ENCODE results near the gene RASSF4. TPM values are rescaled to one million over a fixed set of nuclear protein-coding genes. Genes with fewer than 3 reads are reported as not detected.

The RASSF4 gene
- total and polyA plus RNA-seq, 9 of the 15 experiments (the other 6 are each of a cell fraction or from before 2014, with no cell fraction given), result 0.01 to 0.62 (median 0.11) TPM; not detected in 3

DNA sequence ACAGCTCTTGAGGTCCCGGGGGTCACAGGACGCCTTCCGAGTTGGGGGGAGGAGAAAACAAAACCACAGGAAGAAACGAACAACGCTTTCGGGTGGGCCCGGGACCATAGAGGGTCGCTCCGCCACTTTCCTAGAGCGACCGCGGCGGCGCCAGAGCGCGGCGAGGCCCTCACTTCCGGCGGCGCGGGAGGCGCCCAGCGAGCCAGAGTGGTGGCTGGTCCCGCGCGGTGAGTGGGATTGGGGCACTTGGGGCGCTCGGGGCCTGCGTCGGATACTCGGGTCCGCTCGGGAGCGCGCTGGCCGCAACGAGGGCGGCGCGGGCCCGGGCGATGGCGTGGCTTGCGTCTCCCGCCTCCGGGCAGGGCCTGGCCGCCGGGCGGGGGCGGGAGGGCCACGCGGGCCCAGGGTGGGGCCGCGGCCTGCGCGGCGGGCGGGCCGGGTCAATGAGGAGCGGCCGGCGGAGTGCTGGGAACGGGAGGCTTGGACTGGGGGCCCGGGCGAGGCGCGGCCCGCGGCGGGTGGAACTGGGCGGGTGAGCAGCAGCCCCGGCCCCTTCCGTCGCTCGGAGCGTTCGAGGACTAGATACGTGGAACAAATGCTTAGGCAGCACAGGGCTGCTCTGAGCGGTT lies 41.3 kb downstream of the RASSF4 start, which contains the start of gene ZNF22 (continued):
- TF ChIP-seq, protein P1, sequence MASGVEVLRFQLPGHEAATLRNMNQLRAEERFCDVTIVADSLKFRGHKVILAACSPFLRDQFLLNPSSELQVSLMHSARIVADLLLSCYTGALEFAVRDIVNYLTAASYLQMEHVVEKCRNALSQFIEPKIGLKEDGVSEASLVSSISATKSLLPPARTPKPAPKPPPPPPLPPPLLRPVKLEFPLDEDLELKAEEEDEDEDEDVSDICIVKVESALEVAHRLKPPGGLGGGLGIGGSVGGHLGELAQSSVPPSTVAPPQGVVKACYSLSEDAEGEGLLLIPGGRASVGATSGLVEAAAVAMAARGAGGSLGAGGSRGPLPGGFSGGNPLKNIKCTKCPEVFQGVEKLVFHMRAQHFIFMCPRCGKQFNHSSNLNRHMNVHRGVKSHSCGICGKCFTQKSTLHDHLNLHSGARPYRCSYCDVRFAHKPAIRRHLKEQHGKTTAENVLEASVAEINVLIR (CRISPR knock-in tag; IDR thresholded peaks at IDR 0.05), result peak; percentile 13; the same call in 1 of the 2 replicates
- TF ChIP-seq EP400 (IDR thresholded peaks at IDR 0.05) (peak; percentile 70), ETV6 (IDR thresholded peaks at IDR 0.05; ENCODE audit: borderline replicate concordance in 1 of 2, low read depth in 2 of 2, low read length in 1 of 2) (no peak), ETV6 (CRISPR knock-in tag; IDR thresholded peaks at IDR 0.05; ENCODE audit: borderline replicate concordance) (peak; percentile 90; the same call in 1 of the 2 replicates), RBM34 (IDR thresholded peaks at IDR 0.05; ENCODE audit: borderline replicate concordance, insufficient read depth, low read length) (no peak), FOXA3 (CRISPR knock-in tag; conservative IDR thresholded peaks at IDR 0.05 in 1 of 2, IDR thresholded peaks at IDR 0.05 in 1 of 2) (no peak), ZBED1 (IDR thresholded peaks at IDR 0.05) (0 out of 2 replicates have a peak, but pooled peaks have one; percentile 39), STAT5A (IDR thresholded peaks at IDR 0.05; ENCODE audit: borderline replicate concordance, low read length) (no peak), FOXM1 (IDR thresholded peaks at IDR 0.05; ENCODE audit: low read depth) (no peak), FOXM1 (CRISPR knock-in tag; IDR thresholded peaks at IDR 0.05; ENCODE audit: low read depth) (peak; percentile 87; the same call in 1 of the 2 replicates), PPARD (CRISPR knock-in tag; IDR thresholded peaks at IDR 0.05) (no peak)
- TF ChIP-seq, protein P2, sequence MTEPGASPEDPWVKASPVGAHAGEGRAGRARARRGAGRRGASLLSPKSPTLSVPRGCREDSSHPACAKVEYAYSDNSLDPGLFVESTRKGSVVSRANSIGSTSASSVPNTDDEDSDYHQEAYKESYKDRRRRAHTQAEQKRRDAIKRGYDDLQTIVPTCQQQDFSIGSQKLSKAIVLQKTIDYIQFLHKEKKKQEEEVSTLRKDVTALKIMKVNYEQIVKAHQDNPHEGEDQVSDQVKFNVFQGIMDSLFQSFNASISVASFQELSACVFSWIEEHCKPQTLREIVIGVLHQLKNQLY (CRISPR knock-in tag; conservative IDR thresholded peaks at IDR 0.05), result 0 out of 4 replicates have a peak, but pooled peaks of 1 of the 2 experiments have one; percentile 17
- TF ChIP-seq, protein P3, sequence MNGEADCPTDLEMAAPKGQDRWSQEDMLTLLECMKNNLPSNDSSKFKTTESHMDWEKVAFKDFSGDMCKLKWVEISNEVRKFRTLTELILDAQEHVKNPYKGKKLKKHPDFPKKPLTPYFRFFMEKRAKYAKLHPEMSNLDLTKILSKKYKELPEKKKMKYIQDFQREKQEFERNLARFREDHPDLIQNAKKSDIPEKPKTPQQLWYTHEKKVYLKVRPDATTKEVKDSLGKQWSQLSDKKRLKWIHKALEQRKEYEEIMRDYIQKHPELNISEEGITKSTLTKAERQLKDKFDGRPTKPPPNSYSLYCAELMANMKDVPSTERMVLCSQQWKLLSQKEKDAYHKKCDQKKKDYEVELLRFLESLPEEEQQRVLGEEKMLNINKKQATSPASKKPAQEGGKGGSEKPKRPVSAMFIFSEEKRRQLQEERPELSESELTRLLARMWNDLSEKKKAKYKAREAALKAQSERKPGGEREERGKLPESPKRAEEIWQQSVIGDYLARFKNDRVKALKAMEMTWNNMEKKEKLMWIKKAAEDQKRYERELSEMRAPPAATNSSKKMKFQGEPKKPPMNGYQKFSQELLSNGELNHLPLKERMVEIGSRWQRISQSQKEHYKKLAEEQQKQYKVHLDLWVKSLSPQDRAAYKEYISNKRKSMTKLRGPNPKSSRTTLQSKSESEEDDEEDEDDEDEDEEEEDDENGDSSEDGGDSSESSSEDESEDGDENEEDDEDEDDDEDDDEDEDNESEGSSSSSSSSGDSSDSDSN (IDR thresholded peaks at IDR 0.05; ENCODE audit: borderline replicate concordance in 1 of 2, low read depth in 2 of 2, low read length in 2 of 2), result peak in 1 of 2 experiments; percentile 18; a peak in 1 of 4 replicates
- TF ChIP-seq, protein P4, sequence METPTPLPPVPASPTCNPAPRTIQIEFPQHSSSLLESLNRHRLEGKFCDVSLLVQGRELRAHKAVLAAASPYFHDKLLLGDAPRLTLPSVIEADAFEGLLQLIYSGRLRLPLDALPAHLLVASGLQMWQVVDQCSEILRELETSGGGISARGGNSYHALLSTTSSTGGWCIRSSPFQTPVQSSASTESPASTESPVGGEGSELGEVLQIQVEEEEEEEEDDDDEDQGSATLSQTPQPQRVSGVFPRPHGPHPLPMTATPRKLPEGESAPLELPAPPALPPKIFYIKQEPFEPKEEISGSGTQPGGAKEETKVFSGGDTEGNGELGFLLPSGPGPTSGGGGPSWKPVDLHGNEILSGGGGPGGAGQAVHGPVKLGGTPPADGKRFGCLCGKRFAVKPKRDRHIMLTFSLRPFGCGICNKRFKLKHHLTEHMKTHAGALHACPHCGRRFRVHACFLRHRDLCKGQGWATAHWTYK (CRISPR knock-in tag; IDR thresholded peaks at IDR 0.05), result peak; percentile 27; the same call in 1 of the 2 replicates
- TF ChIP-seq, protein P5, sequence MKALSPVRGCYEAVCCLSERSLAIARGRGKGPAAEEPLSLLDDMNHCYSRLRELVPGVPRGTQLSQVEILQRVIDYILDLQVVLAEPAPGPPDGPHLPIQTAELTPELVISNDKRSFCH (CRISPR knock-in tag; IDR thresholded peaks at IDR 0.05), result no peak
- TF ChIP-seq, protein P5 (tag; IDR thresholded peaks at IDR 0.05), result no peak; the same call in none of the 2 replicates
- TF ChIP-seq, protein P6, sequence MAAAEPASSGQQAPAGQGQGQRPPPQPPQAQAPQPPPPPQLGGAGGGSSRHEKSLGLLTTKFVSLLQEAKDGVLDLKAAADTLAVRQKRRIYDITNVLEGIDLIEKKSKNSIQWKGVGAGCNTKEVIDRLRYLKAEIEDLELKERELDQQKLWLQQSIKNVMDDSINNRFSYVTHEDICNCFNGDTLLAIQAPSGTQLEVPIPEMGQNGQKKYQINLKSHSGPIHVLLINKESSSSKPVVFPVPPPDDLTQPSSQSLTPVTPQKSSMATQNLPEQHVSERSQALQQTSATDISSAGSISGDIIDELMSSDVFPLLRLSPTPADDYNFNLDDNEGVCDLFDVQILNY (CRISPR knock-in tag; IDR thresholded peaks at IDR 0.05), result no peak; the same call in 1 of the 2 replicates
- TF ChIP-seq, protein P7, sequence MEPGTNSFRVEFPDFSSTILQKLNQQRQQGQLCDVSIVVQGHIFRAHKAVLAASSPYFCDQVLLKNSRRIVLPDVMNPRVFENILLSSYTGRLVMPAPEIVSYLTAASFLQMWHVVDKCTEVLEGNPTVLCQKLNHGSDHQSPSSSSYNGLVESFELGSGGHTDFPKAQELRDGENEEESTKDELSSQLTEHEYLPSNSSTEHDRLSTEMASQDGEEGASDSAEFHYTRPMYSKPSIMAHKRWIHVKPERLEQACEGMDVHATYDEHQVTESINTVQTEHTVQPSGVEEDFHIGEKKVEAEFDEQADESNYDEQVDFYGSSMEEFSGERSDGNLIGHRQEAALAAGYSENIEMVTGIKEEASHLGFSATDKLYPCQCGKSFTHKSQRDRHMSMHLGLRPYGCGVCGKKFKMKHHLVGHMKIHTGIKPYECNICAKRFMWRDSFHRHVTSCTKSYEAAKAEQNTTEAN (CRISPR knock-in tag; IDR thresholded peaks at IDR 0.05), result no peak; the same call in 1 of the 2 replicates
